SK-N-SH treated with all-trans-retinoic acid at 6 μM for 48 hours (cell line): Measurements from ENCODE around the gene CCL14.
"Not testable (repeated sequence)": the region's sequence is repeated elsewhere in the genome, so short reads cannot be mapped to it uniquely, and the experiment has no call there.

ENCODE experiments used
- ATAC-seq: fragments of 200-7000 bp; cut with Tn5 transposase; 3 replicates; pipeline ENCODE4 v1.9.1; 2020; ENCODE audit warnings: mild to moderate bottlenecking, moderate library complexity
- ARNTL ChIP-seq: fragments of 450-650 bp; formaldehyde crosslinking; IDR thresholded peaks from 2 replicates; pipeline ENCODE4 v1.5.0; 2020; ENCODE audit warnings: low read depth, mild to moderate bottlenecking, moderate library complexity, borderline replicate concordance
- BACH2 ChIP-seq: fragments of 250-450 bp; sonication (Bioruptor Pico); IDR thresholded peaks from 2 replicates; pipeline ENCODE4 v1.9.0; 2021; ENCODE audit warnings: mild to moderate bottlenecking, borderline replicate concordance
- CREB5 ChIP-seq: fragments of 250-450 bp; sonication (Bioruptor Pico); IDR thresholded peaks from 2 replicates; pipeline ENCODE4 v1.5.1; 2020; ENCODE audit warnings: low read depth, mild to moderate bottlenecking, moderate library complexity
- CSDC2 ChIP-seq: fragments of 250-450 bp; sonication (Bioruptor Pico); IDR thresholded peaks from 2 replicates; pipeline ENCODE4 v1.5.0; 2020; ENCODE audit warnings: mild to moderate bottlenecking, moderate library complexity
- CSRNP3 ChIP-seq: fragments of 250-450 bp; sonication (Bioruptor Pico); IDR thresholded peaks from 2 replicates; pipeline ENCODE4 v1.5.1; 2021; ENCODE audit warnings: mild to moderate bottlenecking, moderate library complexity
- ESRRG ChIP-seq: fragments of 250-450 bp; sonication (Bioruptor Pico); IDR thresholded peaks from 2 replicates; pipeline ENCODE4 v1.6.1; 2021; ENCODE audit warnings: mild to moderate bottlenecking
- GLIS3 ChIP-seq: fragments of 250-450 bp; sonication (Bioruptor Pico); IDR thresholded peaks from 2 replicates; pipeline ENCODE4 v1.5.0; 2020; ENCODE audit warnings: mild to moderate bottlenecking, moderate library complexity
- ISL1 ChIP-seq: fragments of 250-450 bp; sonication (Bioruptor Pico); IDR thresholded peaks from 2 replicates; pipeline ENCODE4 v2.1.2; 2022; ENCODE audit warnings: mild to moderate bottlenecking, moderate library complexity
- OSR1 ChIP-seq: fragments of 250-450 bp; sonication (Bioruptor Pico); IDR thresholded peaks from 2 replicates; pipeline ENCODE4 v1.8.0; 2022; ENCODE audit warnings: moderate library complexity, mild to moderate bottlenecking, inconsistent platforms
- PATZ1 ChIP-seq: fragments of 250-450 bp; sonication (Bioruptor Pico); IDR thresholded peaks from 2 replicates; pipeline ENCODE4 v1.8.0; 2020; ENCODE audit warnings: mild to moderate bottlenecking, moderate library complexity, borderline replicate concordance
- POU6F1 ChIP-seq: fragments of 250-450 bp; sonication (Bioruptor Pico); IDR thresholded peaks from 2 replicates; pipeline ENCODE4 v1.8.0; 2021; ENCODE audit warnings: low read depth, mild to moderate bottlenecking, moderate library complexity, borderline replicate concordance
- PPARA ChIP-seq: fragments of 250-450 bp; sonication (Bioruptor Pico); IDR thresholded peaks from 2 replicates; pipeline ENCODE4 v1.5.0; 2020; ENCODE audit warnings: mild to moderate bottlenecking, borderline replicate concordance
- RARB ChIP-seq: fragments of 250-450 bp; sonication (Bioruptor Pico); IDR thresholded peaks from 2 replicates; pipeline ENCODE4 v1.8.0; 2021; ENCODE audit warnings: mild to moderate bottlenecking, moderate library complexity
- SNAI2 ChIP-seq: fragments of 250-450 bp; sonication (Bioruptor Pico); IDR thresholded peaks from 2 replicates; pipeline ENCODE4 v1.5.0; 2020; ENCODE audit warnings: mild to moderate bottlenecking, moderate library complexity
- TCF4 ChIP-seq: fragments of 250-450 bp; sonication (Bioruptor Pico); IDR thresholded peaks from 2 replicates; pipeline ENCODE4 v1.8.0; 2021; ENCODE audit warnings: mild to moderate bottlenecking, moderate library complexity, borderline replicate concordance
- TOX ChIP-seq: fragments of 250-450 bp; sonication (Bioruptor Pico); IDR thresholded peaks from 2 replicates; pipeline ENCODE4 v1.8.0; 2021; ENCODE audit warnings: mild to moderate bottlenecking, moderate library complexity, borderline replicate concordance
- ZC3H10 ChIP-seq: fragments of 250-450 bp; sonication (Bioruptor Pico); IDR thresholded peaks from 2 replicates; pipeline ENCODE4 v1.5.1; 2021; ENCODE audit warnings: mild to moderate bottlenecking, moderate library complexity
- ZFP3 ChIP-seq: fragments of 250-450 bp; sonication (Bioruptor Pico); IDR thresholded peaks from 2 replicates; pipeline ENCODE4 v1.5.0; 2020; ENCODE audit warnings: mild to moderate bottlenecking, moderate library complexity
- ZFP30 ChIP-seq: fragments of 450-650 bp; formaldehyde crosslinking; IDR thresholded peaks from 2 replicates; pipeline ENCODE4 v1.5.0; 2022; ENCODE audit warnings: mild to moderate bottlenecking, moderate library complexity
- ZNF565 ChIP-seq: fragments of 450-650 bp; formaldehyde crosslinking; conservative IDR thresholded peaks from 2 replicates; pipeline ENCODE4 v1.5.0; 2020; ENCODE audit warnings: low read depth, mild to moderate bottlenecking, moderate library complexity
- ZNF70 ChIP-seq: fragments of 450-650 bp; formaldehyde crosslinking; IDR thresholded peaks from 2 replicates; pipeline ENCODE4 v1.5.0; 2020; ENCODE audit warnings: mild to moderate bottlenecking, moderate library complexity
- ZNF8 ChIP-seq: fragments of 450-650 bp; formaldehyde crosslinking; IDR thresholded peaks from 2 replicates; pipeline ENCODE4 v1.5.0; 2020; ENCODE audit warnings: mild to moderate bottlenecking, moderate library complexity

Gene CCL14

GRCh38 chr17:35942588-35943186 is 43.8 kb downstream of the CCL14 start:
- no peak for ATAC-seq

GRCh38 chr17:35938492-35938891 is 48.0 kb downstream of the CCL14 start:
- not testable (repeated sequence) for ATAC-seq

More at GRCh38 chr17:35942588-35943186, 43.8 kb downstream of the CCL14 start:
- no peak for TF ChIP-seq ZFP30 (CRISPR knock-in tag)
- no peak for TF ChIP-seq ESRRG
- TF ChIP-seq OSR1: no peak
- TF ChIP-seq RARB (CRISPR knock-in tag): no peak
- no peak for TF ChIP-seq ZNF565 (CRISPR knock-in tag)
- no peak for TF ChIP-seq POU6F1
- TF ChIP-seq GLIS3 (CRISPR knock-in tag): no peak
- TF ChIP-seq ARNTL: no peak
- TF ChIP-seq ZFP3: no peak
- TF ChIP-seq CREB5 (CRISPR knock-in tag): no peak
- TF ChIP-seq TOX: no peak
- no peak for TF ChIP-seq PATZ1
- TF ChIP-seq PPARA (CRISPR knock-in tag): no peak
- TF ChIP-seq SNAI2 (CRISPR knock-in tag): no peak
- TF ChIP-seq TCF4 (CRISPR knock-in tag): no peak
- no peak for TF ChIP-seq CSDC2
- no peak for TF ChIP-seq ISL1 (CRISPR knock-in tag)
- no peak for TF ChIP-seq ZC3H10 (CRISPR knock-in tag)
- no peak for TF ChIP-seq ZNF8 (CRISPR knock-in tag)
- no peak for TF ChIP-seq BACH2 (CRISPR knock-in tag)

- peak; percentile 30; the same call in 1 of the 3 replicates for ATAC-seq
- no peak for TF ChIP-seq ZNF8 (CRISPR knock-in tag)
- TF ChIP-seq PATZ1: no peak
- TF ChIP-seq SNAI2 (CRISPR knock-in tag): no peak
- no peak for TF ChIP-seq PPARA (CRISPR knock-in tag)
- no peak for TF ChIP-seq GLIS3 (CRISPR knock-in tag)
- no peak for TF ChIP-seq POU6F1
- TF ChIP-seq ZFP30 (CRISPR knock-in tag): no peak
- no peak for TF ChIP-seq CSRNP3
- no peak for TF ChIP-seq TOX
- TF ChIP-seq RARB (CRISPR knock-in tag): no peak
- no peak for TF ChIP-seq ARNTL
- no peak for TF ChIP-seq ESRRG
- TF ChIP-seq ISL1 (CRISPR knock-in tag): no peak
- TF ChIP-seq ZC3H10 (CRISPR knock-in tag): no peak
- no peak for TF ChIP-seq ZNF565 (CRISPR knock-in tag)
- no peak for TF ChIP-seq OSR1
- no peak for TF ChIP-seq BACH2 (CRISPR knock-in tag)
- no peak for TF ChIP-seq ZNF70 (CRISPR knock-in tag)
Observed at GRCh38 chr17:35936063-35936462, 50.5 kb downstream of the CCL14 start.
